ENCODE measurements around the gene C20orf96. TPM values are rescaled to one million over a fixed set of nuclear protein-coding genes. Genes with fewer than 3 reads are reported as not detected.

C20orf96 gene
- polyA plus RNA-seq, 1 donor from 2014 or later: 10.9 TPM

GRCh38 chr20:309841-310644 lies 19.5 kb upstream of the C20orf96 start:
- Histone ChIP-seq H3K9ac (ENCODE audit: low read length) (peak overlapping the region; percentile 95), H3K4me2 (ENCODE audit: low read length) (peak overlapping the region; percentile 96), H3F3A (ENCODE audit: insufficient read depth, low read length, poor library complexity, severe bottlenecking) (peaks cover 20% of the 10 kb centered on the region), H3K27me3 (ENCODE audit: insufficient read depth, low read depth, low read length) (no peaks in the 10 kb centered on the region), H4K20me1 (ENCODE audit: insufficient read depth) (no peaks in the 10 kb centered on the region), H3K36me3 (ENCODE audit: insufficient read depth, low read length) (no peaks in the 10 kb centered on the region), H3K79me2 (replicated peaks; ENCODE audit: insufficient read depth, low read length) (peaks cover 4% of the 10 kb centered on the region), H2AFZ (ENCODE audit: low read depth, low read length) (peak overlapping the region; percentile 84), H3K9me2 (ENCODE audit: insufficient read depth, low read length) (no peaks in the 10 kb centered on the region), H3K9me3 (ENCODE audit: low read length) (no peaks in the 10 kb centered on the region), H3K4me3 (ENCODE audit: low read length) (peak overlapping the region; percentile 71), H3K27ac (ENCODE audit: low read length) (peak overlapping the region; percentile 98)
- TF ChIP-seq SMC3 (conservative IDR thresholded peaks at IDR 0.05; ENCODE audit: poor library complexity) (peak; percentile 7), POLR2AphosphoS5 (IDR thresholded peaks at IDR 0.05) (peak; percentile 72), CTCF (IDR thresholded peaks at IDR 0.05; ENCODE audit: poor library complexity, severe bottlenecking) (no peak), EZH2 (IDR thresholded peaks at IDR 0.05; ENCODE audit: borderline replicate concordance, insufficient read depth, low read length, poor library complexity, severe bottlenecking) (no peak), RAD21 (conservative IDR thresholded peaks at IDR 0.05) (peak; percentile 8), MXI1 (conservative IDR thresholded peaks at IDR 0.05; ENCODE audit: poor library complexity, severe bottlenecking) (peak; percentile 72), TAF1 (IDR thresholded peaks at IDR 0.05; ENCODE audit: low read depth) (peak; percentile 88), EP300 (conservative IDR thresholded peaks at IDR 0.05; ENCODE audit: poor library complexity, severe bottlenecking) (peak; percentile 74), REST (IDR thresholded peaks at IDR 0.05; ENCODE audit: borderline replicate concordance) (peak; percentile 73)

- Histone ChIP-seq H3K4me3 (ENCODE audit: low read length) (peak overlapping the region; percentile 71), H3K36me3 (ENCODE audit: insufficient read depth, low read length) (no peaks in the 10 kb centered on the region), H3K9me2 (ENCODE audit: insufficient read depth, low read length) (no peaks in the 10 kb centered on the region), H3K27ac (ENCODE audit: low read length) (peak overlapping the region; percentile 98), H2AFZ (ENCODE audit: low read depth, low read length) (peak overlapping the region; percentile 84), H3K9ac (ENCODE audit: low read length) (peak overlapping the region; percentile 95), H3K4me2 (ENCODE audit: low read length) (peak overlapping the region; percentile 96), H3K9me3 (ENCODE audit: low read length) (no peaks in the 10 kb centered on the region), H4K20me1 (ENCODE audit: insufficient read depth) (no peaks in the 10 kb centered on the region), H3K27me3 (ENCODE audit: insufficient read depth, low read depth, low read length) (no peaks in the 10 kb centered on the region), H3K79me2 (replicated peaks; ENCODE audit: insufficient read depth, low read length) (peaks cover 4% of the 10 kb centered on the region), H3F3A (ENCODE audit: insufficient read depth, low read length, poor library complexity, severe bottlenecking) (peaks cover 20% of the 10 kb centered on the region)
- TF ChIP-seq CTCF (IDR thresholded peaks at IDR 0.05; ENCODE audit: poor library complexity, severe bottlenecking): peak; percentile 56
- peak; percentile 55 for TF ChIP-seq RAD21 (conservative IDR thresholded peaks at IDR 0.05)
- no peak for TF ChIP-seq EP300 (conservative IDR thresholded peaks at IDR 0.05; ENCODE audit: poor library complexity, severe bottlenecking)
- no peak for TF ChIP-seq POLR2AphosphoS5 (IDR thresholded peaks at IDR 0.05)
- TF ChIP-seq SMC3 (conservative IDR thresholded peaks at IDR 0.05; ENCODE audit: poor library complexity): peak; percentile 35
- no peak for TF ChIP-seq MXI1 (conservative IDR thresholded peaks at IDR 0.05; ENCODE audit: poor library complexity, severe bottlenecking)
- TF ChIP-seq EZH2 (IDR thresholded peaks at IDR 0.05; ENCODE audit: borderline replicate concordance, insufficient read depth, low read length, poor library complexity, severe bottlenecking): no peak
Measured at GRCh38 chr20:309306-309840, 18.8 kb upstream of the C20orf96 start.

Data from neural cell (in vitro differentiated cells).